Kidney epithelial cell (primary cell): Measurements from ENCODE around the gene CLRN3. TPM values are rescaled to one million over a fixed set of nuclear protein-coding genes. Genes with fewer than 3 reads are reported as not detected.

Source experiments
- DNase-seq: peaks from one replicate; pipeline ENCODE4 v3.0.0-alpha.2; 2010; ENCODE audit warnings: low read depth
- H3K27me3 ChIP-seq: 2 replicates; pipeline ENCODE4 v1.6.0; 2011; ENCODE audit warnings: low read length; ENCODE audit not compliant: control insufficient read depth, insufficient read depth
- H3K36me3 ChIP-seq: 2 replicates; pipeline ENCODE4 v1.5.1; 2011; ENCODE audit warnings: low read length; ENCODE audit not compliant: control insufficient read depth, insufficient read depth
- H3K4me3 ChIP-seq: 2 replicates; pipeline ENCODE4 v1.5.1; 2011; ENCODE audit warnings: low read depth, mild to moderate bottlenecking, control low read depth, low read length
- CTCF ChIP-seq: IDR thresholded peaks from 2 replicates; pipeline ENCODE4 v1.5.1; 2011; ENCODE audit warnings: mild to moderate bottlenecking, moderate library complexity, low read length, control low read depth, inconsistent platforms; ENCODE audit not compliant: insufficient read depth, poor library complexity, severe bottlenecking
- total RNA-seq: library from RNA; depleted of rRNA; stranded (reverse); fragments of >200 nt; gene quantifications from 2 replicates; pipeline ENCODE4 v1.2.3, GENCODE V29; 2015

The CLRN3 gene
- total RNA-seq, 1 donor from 2014 or later, result not detected

DNA sequence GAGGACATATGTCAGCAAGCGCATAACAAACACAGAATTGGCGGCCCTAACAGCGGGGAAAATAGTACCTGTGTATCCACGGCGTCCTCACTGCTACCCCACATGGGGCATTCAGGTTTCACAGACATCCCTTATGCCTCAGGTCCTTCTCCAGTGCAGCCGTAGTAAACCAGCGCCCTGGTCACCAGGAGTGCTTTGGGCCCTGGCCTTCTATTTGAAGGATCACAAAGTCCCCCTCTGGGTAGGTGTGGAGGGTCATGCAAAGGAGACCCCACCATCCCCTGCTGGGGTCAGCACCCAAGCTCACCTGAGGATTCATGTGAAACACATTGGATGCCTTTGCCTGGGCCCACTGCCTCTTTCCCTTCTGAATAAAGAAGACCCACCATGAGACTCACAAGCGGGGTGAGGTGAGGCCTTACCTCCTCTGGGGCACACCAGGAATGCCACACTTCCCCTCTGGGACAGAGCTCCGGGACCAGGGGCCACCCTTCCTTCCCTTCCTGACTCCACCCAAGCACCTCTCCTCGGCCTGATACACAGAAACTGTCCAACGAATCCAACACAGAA, 18.8 kb downstream of the CLRN3 start:
- no peak for DNase-seq
- Histone ChIP-seq H3K27me3 (peaks cover 3% of the 10 kb centered on the region), H3K4me3 (no peak overlapping the region), H3K36me3 (no peaks in the 10 kb centered on the region)
- no peak for TF ChIP-seq CTCF

DNA sequence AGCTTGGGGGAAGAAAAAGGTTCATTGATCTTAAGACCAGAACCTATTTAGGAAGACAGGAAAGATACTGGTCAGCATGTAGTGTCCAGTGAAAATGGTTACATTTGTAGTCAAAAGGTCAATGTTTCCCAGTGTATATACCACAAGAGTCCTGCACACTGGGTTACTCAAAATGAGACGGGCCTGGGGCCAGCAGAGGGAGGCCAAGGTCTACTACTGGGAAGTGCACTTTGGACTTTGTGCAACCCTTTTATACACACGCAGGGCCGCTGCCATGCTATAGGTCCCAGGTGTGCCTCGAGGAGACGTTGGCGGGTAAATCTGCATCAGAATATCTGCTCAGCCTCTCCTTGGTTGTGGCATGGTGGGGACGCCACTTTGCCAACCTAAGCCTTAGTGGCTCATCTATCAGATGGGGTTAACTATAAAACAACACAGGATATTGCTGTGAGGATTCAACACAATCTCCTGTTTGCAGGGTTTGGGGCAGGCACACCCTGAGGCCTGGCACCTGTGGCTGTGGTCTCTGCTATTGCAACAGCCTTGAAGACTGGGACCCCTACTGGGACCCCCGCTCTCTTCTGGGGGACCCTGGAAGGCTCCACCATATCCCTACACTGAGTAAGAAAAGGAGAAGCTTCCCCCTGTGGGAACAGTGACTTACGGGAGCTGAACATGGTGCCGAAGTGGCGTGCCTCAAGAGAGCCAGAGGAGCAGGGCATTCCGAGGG, 19.7 kb downstream of the CLRN3 start:
- Histone ChIP-seq H3K36me3 (no peaks in the 10 kb centered on the region), H3K27me3 (peaks cover 3% of the 10 kb centered on the region), H3K4me3 (no peak overlapping the region)
- no peak for TF ChIP-seq CTCF
- no peak for DNase-seq

DNA sequence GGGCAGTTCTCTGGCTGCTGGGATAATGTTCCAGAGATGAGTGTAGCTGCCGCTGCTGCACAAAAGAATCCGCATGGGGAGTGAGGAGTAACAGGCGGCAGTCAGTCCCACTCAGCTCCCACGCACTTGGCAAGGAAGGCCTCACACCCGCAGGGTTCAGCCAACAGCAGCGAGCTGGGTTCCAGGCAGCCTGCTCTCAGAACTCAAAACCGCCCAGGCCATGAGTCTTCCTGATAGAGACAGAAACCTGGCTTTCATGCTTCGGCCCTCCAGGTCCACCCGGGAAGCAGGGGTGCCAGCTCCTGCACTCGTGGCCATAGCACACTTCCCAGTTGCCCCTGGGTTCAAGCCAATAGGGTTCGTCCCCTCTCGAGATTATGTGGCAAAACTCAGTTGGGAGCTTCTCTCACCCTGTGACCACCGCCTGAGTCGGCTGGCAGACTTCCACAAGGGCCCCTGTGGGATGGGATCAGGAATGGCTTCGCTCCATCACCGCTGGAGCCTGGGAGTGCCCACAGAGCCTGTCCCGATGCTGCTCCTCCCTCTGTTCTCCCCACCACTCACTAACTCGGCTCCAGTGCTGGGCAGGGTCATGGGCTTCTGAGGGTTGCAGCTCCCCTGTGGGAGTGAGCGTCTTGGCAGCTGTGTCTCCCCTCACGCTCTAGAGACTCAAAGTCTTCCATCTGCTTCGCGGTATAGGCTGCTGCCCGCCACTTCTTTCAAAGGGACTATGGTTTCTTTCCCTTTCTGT, 20.6 kb downstream of the CLRN3 start:
- no peak for TF ChIP-seq CTCF
- no peak for DNase-seq
- Histone ChIP-seq H3K4me3 (no peak overlapping the region), H3K27me3 (peaks cover 3% of the 10 kb centered on the region), H3K36me3 (no peaks in the 10 kb centered on the region)

- DNase-seq, result no peak
- H3K4me3 ChIP-seq, result no peak overlapping the region
- H3K36me3 ChIP-seq, result no peaks in the 10 kb centered on the region
- peaks cover 3% of the 10 kb centered on the region for H3K27me3 ChIP-seq
- no peak for TF ChIP-seq CTCF
Measured at GRCh38 chr10:127871631-127872010, 21.1 kb downstream of the CLRN3 start.

DNA sequence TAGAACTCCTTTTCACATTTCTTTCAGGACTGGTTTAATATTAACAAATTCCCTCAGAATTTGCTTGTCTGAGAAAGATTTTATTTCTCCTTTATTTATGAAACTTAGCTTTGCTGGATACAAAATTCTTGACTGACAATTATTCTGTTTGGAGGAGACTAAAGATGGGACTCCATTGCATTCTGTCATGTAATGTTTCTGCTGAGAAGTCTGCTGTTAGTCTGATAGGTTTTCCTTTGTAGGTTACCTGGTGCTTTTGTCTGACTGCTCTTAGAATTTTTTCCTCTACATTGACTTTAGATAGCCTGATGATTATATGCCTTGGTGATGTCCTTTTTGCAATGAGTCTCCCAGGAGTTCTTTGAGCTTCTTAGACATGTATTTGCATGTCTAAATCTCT, 23.4 kb downstream of the CLRN3 start:
- H3K4me3 ChIP-seq, result no peak overlapping the region
- DNase-seq, result no peak
- no peak for TF ChIP-seq CTCF
- H3K36me3 ChIP-seq, result no peaks in the 10 kb centered on the region
- H3K27me3 ChIP-seq, result peaks cover 3% of the 10 kb centered on the region

GRCh38 chr10:127867805-127868204, 24.9 kb downstream of the CLRN3 start:
- H3K4me3 ChIP-seq, result no peak overlapping the region
- no peak for DNase-seq

More at GRCh38 chr10:127867805-127868204, 24.9 kb downstream of the CLRN3 start:
- Histone ChIP-seq H3K36me3 (no peaks in the 10 kb centered on the region), H3K27me3 (peaks cover 3% of the 10 kb centered on the region)
- no peak for TF ChIP-seq CTCF
